Bronchial epithelial cell (primary cell): ENCODE measurements around the gene PABPN1L. TPM values are rescaled to one million over a fixed set of nuclear protein-coding genes. Genes with fewer than 3 reads are reported as not detected.
A peak's percentile ranks its signal among the peaks of the same experiment; 100 is the strongest.

Experiments used
- DNase-seq: peaks from one replicate; pipeline ENCODE4 v3.0.0-alpha.2; 2010; ENCODE audit warnings: low read depth
- FAIRE-seq: peaks from 2 replicates; lab custom pipeline; 2011; peaks lifted over from hg19 to GRCh38; lab: Jason Lieb, UNC
- H3K27me3 ChIP-seq: 2 replicates; pipeline ENCODE4 v1.5.1; 2011; ENCODE audit warnings: low read length; ENCODE audit not compliant: control insufficient read depth, insufficient read depth
- H3K36me3 ChIP-seq: 2 replicates; pipeline ENCODE4 v1.5.1; 2011; ENCODE audit warnings: low read length; ENCODE audit not compliant: control insufficient read depth, insufficient read depth
- H3K4me3 ChIP-seq: 2 replicates; pipeline ENCODE4 v1.5.1; 2011; ENCODE audit warnings: mild to moderate bottlenecking, low read depth, low read length, control low read depth
- total RNA-seq: library from RNA; depleted of rRNA; stranded (reverse); fragments of >200 nt; gene quantifications from 2 replicates; pipeline ENCODE4 v1.2.1, GENCODE V29; 2014
- TF ChIP-seq, protein P1 (sequence below): IDR thresholded peaks from 2 replicates; pipeline ENCODE4 v1.5.1; 2011; ENCODE audit warnings: mild to moderate bottlenecking, moderate library complexity, low read length, control low read depth, inconsistent platforms; ENCODE audit not compliant: insufficient read depth, severe bottlenecking

PABPN1L gene
- total RNA-seq, 1 donor from 2014 or later = not detected

DNA sequence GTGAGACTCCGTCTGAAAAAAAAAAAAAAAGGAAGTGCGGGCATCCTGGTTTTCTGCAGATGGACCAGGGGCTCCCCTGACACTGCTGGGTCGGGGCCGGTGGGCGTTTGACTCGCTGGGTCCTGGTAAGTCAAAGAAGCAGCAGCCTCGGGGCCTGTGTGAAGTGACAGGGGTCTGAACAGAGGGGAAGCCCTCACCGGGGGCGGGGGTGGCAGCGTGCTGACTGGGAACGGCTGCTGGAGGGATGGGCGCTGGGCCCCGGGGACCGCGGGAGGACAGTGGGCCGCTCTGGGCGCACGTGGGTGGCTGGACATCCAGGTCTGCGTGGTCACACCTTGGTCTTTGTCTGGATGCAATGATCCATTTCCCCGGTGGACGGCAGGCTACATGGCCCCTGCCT, 17.9 kb downstream of the PABPN1L start:
- Histone ChIP-seq H3K4me3 (no peak overlapping the region), H3K36me3 (peaks cover 8% of the 10 kb centered on the region), H3K27me3 (no peaks in the 10 kb centered on the region)
- DNase-seq (no peak), FAIRE-seq (no peak)
- TF ChIP-seq, protein P1, sequence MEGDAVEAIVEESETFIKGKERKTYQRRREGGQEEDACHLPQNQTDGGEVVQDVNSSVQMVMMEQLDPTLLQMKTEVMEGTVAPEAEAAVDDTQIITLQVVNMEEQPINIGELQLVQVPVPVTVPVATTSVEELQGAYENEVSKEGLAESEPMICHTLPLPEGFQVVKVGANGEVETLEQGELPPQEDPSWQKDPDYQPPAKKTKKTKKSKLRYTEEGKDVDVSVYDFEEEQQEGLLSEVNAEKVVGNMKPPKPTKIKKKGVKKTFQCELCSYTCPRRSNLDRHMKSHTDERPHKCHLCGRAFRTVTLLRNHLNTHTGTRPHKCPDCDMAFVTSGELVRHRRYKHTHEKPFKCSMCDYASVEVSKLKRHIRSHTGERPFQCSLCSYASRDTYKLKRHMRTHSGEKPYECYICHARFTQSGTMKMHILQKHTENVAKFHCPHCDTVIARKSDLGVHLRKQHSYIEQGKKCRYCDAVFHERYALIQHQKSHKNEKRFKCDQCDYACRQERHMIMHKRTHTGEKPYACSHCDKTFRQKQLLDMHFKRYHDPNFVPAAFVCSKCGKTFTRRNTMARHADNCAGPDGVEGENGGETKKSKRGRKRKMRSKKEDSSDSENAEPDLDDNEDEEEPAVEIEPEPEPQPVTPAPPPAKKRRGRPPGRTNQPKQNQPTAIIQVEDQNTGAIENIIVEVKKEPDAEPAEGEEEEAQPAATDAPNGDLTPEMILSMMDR = no peak

DNA sequence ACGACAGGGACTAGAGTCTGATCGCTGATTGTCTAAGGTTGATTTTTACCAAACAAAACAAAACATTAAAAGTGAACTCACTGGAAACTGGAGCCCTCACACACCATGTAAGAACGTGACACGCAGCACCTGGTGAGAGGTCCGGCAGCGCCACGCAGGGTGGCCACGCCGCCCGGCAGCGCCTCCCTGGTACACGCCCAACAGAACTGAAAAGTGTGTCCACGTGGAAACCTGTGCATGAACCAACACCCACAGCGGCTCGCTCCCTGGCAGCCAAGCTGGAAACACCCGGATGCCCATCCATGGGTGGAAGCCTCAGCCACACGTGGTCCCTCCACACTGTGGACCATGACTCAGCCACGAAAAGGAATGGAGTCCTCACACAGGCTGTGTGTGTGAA, 18.8 kb downstream of the PABPN1L start:
- Histone ChIP-seq H3K4me3 (no peak overlapping the region), H3K27me3 (no peaks in the 10 kb centered on the region), H3K36me3 (peaks cover 10% of the 10 kb centered on the region)
- TF ChIP-seq, protein P1 = no peak
- DNase-seq = no peak
- FAIRE-seq = no peak

DNA sequence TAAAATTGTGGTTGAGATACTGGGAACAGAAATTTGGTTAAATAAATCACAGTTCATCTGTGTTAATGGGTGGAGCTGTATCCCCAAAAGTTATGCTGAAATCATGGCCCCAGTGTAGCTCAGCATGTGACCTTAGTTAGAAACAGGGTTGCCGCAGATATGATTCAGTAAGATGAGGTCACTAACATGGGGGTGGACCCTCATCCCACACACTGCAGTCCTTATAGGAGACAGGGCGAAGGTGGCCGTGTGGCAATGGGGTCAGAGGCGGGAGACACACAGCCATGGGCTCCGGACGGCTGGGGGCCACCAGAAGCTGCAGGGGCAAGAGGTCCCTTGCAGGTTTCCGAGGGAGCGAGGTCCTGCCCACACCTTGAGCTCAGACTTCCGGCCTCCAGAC, 20.4 kb downstream of the PABPN1L start:
- TF ChIP-seq, protein P1 = no peak
- Histone ChIP-seq H3K36me3 (peaks cover 10% of the 10 kb centered on the region), H3K4me3 (no peak overlapping the region), H3K27me3 (no peaks in the 10 kb centered on the region)
- FAIRE-seq = peak; percentile 13
- DNase-seq = no peak

DNA sequence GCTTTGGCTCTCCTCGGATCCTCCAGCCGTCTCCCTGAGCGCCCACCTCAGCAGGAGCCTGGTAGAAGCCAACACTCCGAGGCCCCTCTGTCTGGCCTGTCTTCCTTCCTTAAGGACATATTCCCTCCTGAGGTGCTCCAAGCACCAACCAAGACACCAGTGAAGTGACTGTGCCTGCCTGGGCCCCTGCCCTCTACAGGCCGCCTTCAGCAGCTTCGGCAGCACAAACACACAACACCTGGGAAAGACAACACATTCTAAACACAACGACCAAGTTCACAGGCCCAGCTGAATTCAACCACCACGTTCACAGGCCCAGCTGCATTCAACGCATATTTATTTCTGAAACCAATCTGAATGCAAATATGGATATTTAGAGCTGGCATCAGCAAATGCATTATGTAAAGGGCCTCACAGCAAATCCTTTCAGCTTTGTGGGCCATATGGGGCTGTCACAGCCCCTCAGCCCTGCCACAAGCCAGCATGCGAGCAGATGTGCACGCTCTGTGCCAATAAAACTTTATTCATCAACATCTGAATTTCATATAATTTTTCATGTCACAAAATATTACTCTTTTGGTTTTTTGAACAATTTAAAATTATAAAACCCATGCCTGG, 21.9 kb downstream of the PABPN1L start:
- FAIRE-seq (no peak), DNase-seq (no peak)
- TF ChIP-seq, protein P1 = no peak
- H3K27me3 ChIP-seq = no peaks in the 10 kb centered on the region
- peaks cover 12% of the 10 kb centered on the region for H3K36me3 ChIP-seq
- H3K4me3 ChIP-seq = no peak overlapping the region

DNA sequence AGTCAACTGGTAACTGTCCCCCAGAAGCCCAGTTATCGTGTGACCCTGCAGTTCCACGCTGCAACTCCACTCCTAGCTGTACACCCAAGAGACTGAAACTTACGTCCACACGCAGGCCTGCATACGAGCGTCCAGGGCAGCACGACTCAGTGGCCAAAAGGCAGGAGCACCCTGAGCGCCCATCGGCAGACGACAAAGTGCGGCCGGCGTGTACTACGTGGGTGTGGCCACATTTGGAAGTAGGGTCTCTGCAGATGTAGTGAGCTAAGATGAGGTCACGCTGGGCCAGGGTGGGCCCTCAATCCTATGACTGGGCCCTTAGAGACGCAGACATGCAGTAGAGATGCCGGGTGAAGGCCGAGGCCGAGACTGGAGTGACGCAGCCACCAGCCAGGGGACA, 23.2 kb downstream of the PABPN1L start:
- Histone ChIP-seq H3K27me3 (no peaks in the 10 kb centered on the region), H3K36me3 (peaks cover 18% of the 10 kb centered on the region), H3K4me3 (no peak overlapping the region)
- no peak for FAIRE-seq
- TF ChIP-seq, protein P1 = no peak
- DNase-seq = no peak

DNA sequence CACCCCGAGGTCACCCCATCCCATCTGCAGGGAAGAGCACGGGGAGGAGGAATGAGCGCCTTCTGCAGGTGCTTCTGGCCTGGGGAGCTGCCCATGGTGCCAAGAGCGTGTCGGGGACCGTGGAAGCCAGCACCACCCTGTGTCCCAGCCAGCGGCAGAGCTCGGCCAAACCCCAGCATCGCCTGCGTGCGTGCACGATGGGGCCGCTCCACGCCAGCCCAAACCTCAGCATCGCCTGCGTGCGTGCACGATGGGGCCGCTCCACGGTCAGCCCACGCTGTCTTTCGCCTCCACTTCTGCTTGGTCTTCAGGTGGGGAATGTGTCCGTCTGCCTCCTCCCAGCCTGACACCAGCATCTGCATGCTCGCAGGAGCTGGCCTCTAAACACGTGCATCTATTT, 23.7 kb downstream of the PABPN1L start:
- Histone ChIP-seq H3K27me3 (no peaks in the 10 kb centered on the region), H3K36me3 (peaks cover 18% of the 10 kb centered on the region), H3K4me3 (no peak overlapping the region)
- no peak for DNase-seq
- no peak for FAIRE-seq
- TF ChIP-seq, protein P1 = no peak
